Measurements from ENCODE around the gene ZFAND3. TPM values are rescaled to one million over a fixed set of nuclear protein-coding genes. Genes with fewer than 3 reads are reported as not detected.

Gene ZFAND3
- total RNA-seq, 1 donor from 2014 or later, result 131 TPM

DNA sequence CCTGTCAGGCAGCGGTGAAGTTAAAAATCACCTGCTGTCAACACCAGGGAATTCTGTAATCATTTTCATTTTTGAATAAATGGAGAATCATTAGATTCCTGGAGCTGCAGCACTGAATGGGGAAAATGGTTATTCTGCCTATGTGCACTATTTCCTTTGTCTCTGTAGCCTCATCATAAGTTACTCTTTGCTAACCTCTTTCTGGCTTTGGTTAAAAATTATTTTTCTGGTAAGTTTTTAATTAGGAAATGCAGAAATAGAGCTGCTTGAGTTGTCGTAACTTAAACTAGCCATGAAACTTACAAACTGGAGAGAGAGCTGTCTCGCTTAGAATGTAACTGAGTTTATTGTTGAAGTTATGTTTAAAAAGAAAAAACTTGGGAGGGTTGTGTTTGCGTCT lies 28.8 kb downstream of the ZFAND3 start:
- Histone ChIP-seq H3K4me2 (ENCODE audit: low read length) (no peak overlapping the region), H3K9ac (ENCODE audit: low read length) (no peak overlapping the region), H3K4me3 (ENCODE audit: insufficient read depth, low read depth, low read length) (no peak overlapping the region), H3K36me3 (ENCODE audit: insufficient read depth, low read length) (no peaks in the 10 kb centered on the region), H3K9me3 (ENCODE audit: insufficient read depth, low read depth, low read length) (no peaks in the 10 kb centered on the region), H3K79me2 (ENCODE audit: insufficient read depth, low read length) (peaks cover 97% of the 10 kb centered on the region), H3K27me3 (ENCODE audit: insufficient read depth, low read length) (no peaks in the 10 kb centered on the region), H2AFZ (ENCODE audit: low read depth, low read length) (no peak overlapping the region), H3K4me1 (ENCODE audit: insufficient read depth, low read length) (peaks cover 4% of the 10 kb centered on the region), H4K20me1 (ENCODE audit: insufficient read depth, low read length) (peaks cover 97% of the 10 kb centered on the region), H3K27ac (ENCODE audit: low read depth, low read length) (no peak overlapping the region)
- FAIRE-seq (no peak), DNase-seq (ENCODE audit: low read depth) (no peak)
- Mint-ChIP-seq H3K4me1 (ENCODE audit: low read depth, unreplicated experiment) (peaks cover 33% of the 10 kb centered on the region), H3K27me3 (ENCODE audit: low read depth, unreplicated experiment) (no peaks in the 10 kb centered on the region), H3K36me3 (ENCODE audit: low read depth, unreplicated experiment) (peaks cover 11% of the 10 kb centered on the region), H3K9me3 (ENCODE audit: unreplicated experiment) (no peaks in the 10 kb centered on the region), H3K4me3 (ENCODE audit: unreplicated experiment) (no peak overlapping the region), H3K27ac (ENCODE audit: unreplicated experiment) (no peak overlapping the region)
- TF ChIP-seq, protein P1, sequence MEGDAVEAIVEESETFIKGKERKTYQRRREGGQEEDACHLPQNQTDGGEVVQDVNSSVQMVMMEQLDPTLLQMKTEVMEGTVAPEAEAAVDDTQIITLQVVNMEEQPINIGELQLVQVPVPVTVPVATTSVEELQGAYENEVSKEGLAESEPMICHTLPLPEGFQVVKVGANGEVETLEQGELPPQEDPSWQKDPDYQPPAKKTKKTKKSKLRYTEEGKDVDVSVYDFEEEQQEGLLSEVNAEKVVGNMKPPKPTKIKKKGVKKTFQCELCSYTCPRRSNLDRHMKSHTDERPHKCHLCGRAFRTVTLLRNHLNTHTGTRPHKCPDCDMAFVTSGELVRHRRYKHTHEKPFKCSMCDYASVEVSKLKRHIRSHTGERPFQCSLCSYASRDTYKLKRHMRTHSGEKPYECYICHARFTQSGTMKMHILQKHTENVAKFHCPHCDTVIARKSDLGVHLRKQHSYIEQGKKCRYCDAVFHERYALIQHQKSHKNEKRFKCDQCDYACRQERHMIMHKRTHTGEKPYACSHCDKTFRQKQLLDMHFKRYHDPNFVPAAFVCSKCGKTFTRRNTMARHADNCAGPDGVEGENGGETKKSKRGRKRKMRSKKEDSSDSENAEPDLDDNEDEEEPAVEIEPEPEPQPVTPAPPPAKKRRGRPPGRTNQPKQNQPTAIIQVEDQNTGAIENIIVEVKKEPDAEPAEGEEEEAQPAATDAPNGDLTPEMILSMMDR (IDR thresholded peaks at IDR 0.05; ENCODE audit: insufficient read depth, low read depth, low read length), result no peak
- no peak for TF ChIP-seq EZH2 (IDR thresholded peaks at IDR 0.05; ENCODE audit: insufficient read depth, low read length)

GRCh38 chr6:37850260-37850659 lies 30.7 kb downstream of the ZFAND3 start:
- TF ChIP-seq EZH2 (IDR thresholded peaks at IDR 0.05; ENCODE audit: insufficient read depth, low read length), result no peak
- TF ChIP-seq, protein P1 (IDR thresholded peaks at IDR 0.05; ENCODE audit: insufficient read depth, low read depth, low read length), result no peak
- Histone ChIP-seq H3K4me3 (ENCODE audit: insufficient read depth, low read depth, low read length) (no peak overlapping the region), H3K27ac (ENCODE audit: low read depth, low read length) (no peak overlapping the region), H3K4me2 (ENCODE audit: low read length) (no peak overlapping the region), H2AFZ (ENCODE audit: low read depth, low read length) (no peak overlapping the region), H3K4me1 (ENCODE audit: insufficient read depth, low read length) (peaks cover 4% of the 10 kb centered on the region), H3K9me3 (ENCODE audit: insufficient read depth, low read depth, low read length) (no peaks in the 10 kb centered on the region), H3K79me2 (ENCODE audit: insufficient read depth, low read length) (peaks cover 98% of the 10 kb centered on the region), H4K20me1 (ENCODE audit: insufficient read depth, low read length) (peaks cover 93% of the 10 kb centered on the region), H3K36me3 (ENCODE audit: insufficient read depth, low read length) (no peaks in the 10 kb centered on the region), H3K27me3 (ENCODE audit: insufficient read depth, low read length) (no peaks in the 10 kb centered on the region), H3K9ac (ENCODE audit: low read length) (no peak overlapping the region)
- FAIRE-seq (no peak), DNase-seq (ENCODE audit: low read depth) (no peak)
- peak overlapping the region; percentile 15 for H3K27ac Mint-ChIP-seq (ENCODE audit: unreplicated experiment)
- H3K9me3 Mint-ChIP-seq (ENCODE audit: unreplicated experiment), result no peaks in the 10 kb centered on the region
- H3K4me3 Mint-ChIP-seq (ENCODE audit: unreplicated experiment), result no peak overlapping the region
- peaks cover 7% of the 10 kb centered on the region for H3K36me3 Mint-ChIP-seq (ENCODE audit: low read depth, unreplicated experiment)
- H3K4me1 Mint-ChIP-seq (ENCODE audit: low read depth, unreplicated experiment), result peaks cover 29% of the 10 kb centered on the region
- no peaks in the 10 kb centered on the region for H3K27me3 Mint-ChIP-seq (ENCODE audit: low read depth, unreplicated experiment)

DNA sequence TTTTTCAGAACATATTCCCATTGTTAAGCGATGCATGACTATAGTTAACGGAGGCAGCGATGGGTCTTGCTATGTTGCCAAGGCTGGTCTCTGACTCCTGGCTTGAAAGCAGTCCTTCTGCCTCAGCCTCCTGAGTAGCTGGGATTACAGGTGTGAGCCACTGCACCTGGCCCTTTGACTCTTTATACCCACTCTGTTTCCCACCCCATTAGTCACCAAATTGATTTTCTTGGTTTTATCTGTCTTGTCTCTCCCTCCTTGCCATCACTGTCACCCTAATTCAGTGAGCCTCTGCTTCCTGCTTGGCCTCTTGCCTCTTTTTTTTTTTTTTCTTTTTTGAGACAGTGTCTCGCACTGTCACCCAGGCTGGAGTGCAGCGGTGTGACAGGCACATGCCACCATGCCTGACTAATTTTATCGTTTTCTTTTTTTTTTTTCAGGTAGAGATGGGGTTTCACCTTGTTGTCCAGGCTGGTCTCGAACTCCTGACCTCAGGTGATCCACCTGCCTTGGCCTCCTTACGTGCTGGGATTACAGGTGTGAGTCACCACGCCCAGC lies 31.3 kb downstream of the ZFAND3 start:
- no peaks in the 10 kb centered on the region for H3K27me3 ChIP-seq (ENCODE audit: insufficient read depth, low read length)
- DNase-seq (ENCODE audit: low read depth) (no peak), FAIRE-seq (no peak)
- H3K36me3 ChIP-seq (ENCODE audit: insufficient read depth, low read length), result no peaks in the 10 kb centered on the region
- TF ChIP-seq EZH2 (IDR thresholded peaks at IDR 0.05; ENCODE audit: insufficient read depth, low read length), result no peak
- TF ChIP-seq, protein P1 (IDR thresholded peaks at IDR 0.05; ENCODE audit: insufficient read depth, low read depth, low read length), result no peak
- no peak overlapping the region for H3K4me2 ChIP-seq (ENCODE audit: low read length)
- H3K4me3 ChIP-seq (ENCODE audit: insufficient read depth, low read depth, low read length), result no peak overlapping the region
- no peak overlapping the region for H2AFZ ChIP-seq (ENCODE audit: low read depth, low read length)
- no peaks in the 10 kb centered on the region for H3K9me3 Mint-ChIP-seq (ENCODE audit: unreplicated experiment)
- H3K4me3 Mint-ChIP-seq (ENCODE audit: unreplicated experiment), result no peak overlapping the region
- H3K79me2 ChIP-seq (ENCODE audit: insufficient read depth, low read length), result peaks cover 98% of the 10 kb centered on the region
- H3K4me1 ChIP-seq (ENCODE audit: insufficient read depth, low read length), result peaks cover 4% of the 10 kb centered on the region
- no peak overlapping the region for H3K9ac ChIP-seq (ENCODE audit: low read length)
- H4K20me1 ChIP-seq (ENCODE audit: insufficient read depth, low read length), result peaks cover 93% of the 10 kb centered on the region
- H3K4me1 Mint-ChIP-seq (ENCODE audit: low read depth, unreplicated experiment), result peaks cover 26% of the 10 kb centered on the region
- no peaks in the 10 kb centered on the region for H3K9me3 ChIP-seq (ENCODE audit: insufficient read depth, low read depth, low read length)
- no peak overlapping the region for H3K27ac ChIP-seq (ENCODE audit: low read depth, low read length)
- no peak overlapping the region for H3K27ac Mint-ChIP-seq (ENCODE audit: unreplicated experiment)
- H3K27me3 Mint-ChIP-seq (ENCODE audit: low read depth, unreplicated experiment), result no peaks in the 10 kb centered on the region
- H3K36me3 Mint-ChIP-seq (ENCODE audit: low read depth, unreplicated experiment), result peaks cover 7% of the 10 kb centered on the region

Data from astrocyte (in vitro differentiated cells and primary cell).